Endothelial cell of umbilical vein (primary cell): ENCODE data around the gene PLXNA3.

Source experiments
- CTCF ChIP-seq, 2 donors: IDR thresholded peaks; 1 replicate in 1 of 2; 2 replicates in 1 of 2; pipeline ENCODE4 v1.5.1; 2011; ENCODE audit warnings: low read length in 2 of 2, mild to moderate bottlenecking in 2 of 2, moderate library complexity in 2 of 2, control low read depth in 1 of 2, inconsistent platforms in 1 of 2, low read depth in 1 of 2; ENCODE audit not compliant: insufficient read depth in 1 of 2; ENCODE audit errors: extremely low read depth in 1 of 2
- EZH2 ChIP-seq: IDR thresholded peaks from 2 replicates; pipeline ENCODE4 v1.6.1; 2012; ENCODE audit warnings: borderline replicate concordance, low read depth, mild to moderate bottlenecking, moderate library complexity, low read length, inconsistent platforms; ENCODE audit not compliant: severe bottlenecking
- FOS ChIP-seq: IDR thresholded peaks from 2 replicates; pipeline ENCODE4 v1.6.1; 2011; ENCODE audit warnings: mild to moderate bottlenecking, low read length, moderate library complexity, borderline replicate concordance; ENCODE audit not compliant: insufficient read depth
- GATA2 ChIP-seq: IDR thresholded peaks from 2 replicates; pipeline ENCODE4 v1.7.0; 2011; ENCODE audit warnings: low read depth, mild to moderate bottlenecking, moderate library complexity, mixed read lengths, low read length; ENCODE audit not compliant: insufficient read length, insufficient read depth
- MAX ChIP-seq: IDR thresholded peaks from 2 replicates; pipeline ENCODE4 v1.6.1; 2011; ENCODE audit not compliant: insufficient read depth, insufficient read length
- MYC ChIP-seq: IDR thresholded peaks from one replicate; pipeline ENCODE4 v1.6.1; 2011; ENCODE audit warnings: mild to moderate bottlenecking, low read depth, low read length
- POLR2A ChIP-seq: IDR thresholded peaks from 2 replicates; pipeline ENCODE4 v1.6.1; 2012; ENCODE audit warnings: low read depth, mild to moderate bottlenecking, control low read depth, low read length
- POLR2AphosphoS5 ChIP-seq: IDR thresholded peaks from 2 replicates; pipeline ENCODE4 v1.6.1; 2012; ENCODE audit warnings: low read depth, mild to moderate bottlenecking, control low read depth, low read length, moderate library complexity; ENCODE audit not compliant: insufficient read depth

GRCh38 chrX:154526901-154527675 lies 69.0 kb downstream of the PLXNA3 start:
- TF ChIP-seq EZH2, result no peak
- no peak for TF ChIP-seq MYC
- TF ChIP-seq CTCF (IDR thresholded peaks at IDR 0.05; ENCODE audit: extremely low read depth in 1 of 2, insufficient read depth in 1 of 2, low read depth in 1 of 2, low read length in 2 of 2), result peak; percentile 37 to 43
- no peak for TF ChIP-seq GATA2
- TF ChIP-seq FOS, result no peak
- no peak for TF ChIP-seq POLR2A
- TF ChIP-seq POLR2AphosphoS5, result no peak
- TF ChIP-seq MAX, result no peak
